NCI-H146 (cell line): ENCODE data around the gene HIC2.
"Not testable (repeated sequence)": the region's sequence is repeated elsewhere in the genome, so short reads cannot be mapped to it uniquely, and the experiment has no call there.

Source experiments
- DNase-seq: peaks from one replicate; lab custom pipeline; 2025; lab: John Stamatoyannopoulos, UW

The HIC2 gene

DNA sequence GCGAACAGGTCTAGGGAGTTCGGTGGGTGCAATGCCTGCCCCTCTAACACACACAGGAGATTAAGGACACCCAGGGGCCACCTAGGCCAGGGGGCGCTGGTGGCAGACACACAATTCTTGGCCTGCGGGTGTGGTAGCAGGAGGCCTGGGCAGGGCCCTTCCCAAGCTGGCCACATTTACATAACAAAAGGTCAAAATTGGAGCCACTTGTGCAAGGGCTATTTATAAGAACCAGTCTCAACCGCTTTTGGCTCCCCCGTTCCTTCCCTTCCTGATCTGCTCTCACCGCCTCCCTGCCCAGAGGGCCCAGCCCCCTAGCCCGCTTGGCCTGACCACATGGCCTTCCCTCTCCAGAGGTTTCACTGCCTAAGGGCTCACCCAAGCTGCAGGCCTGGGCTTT is 75.1 kb downstream of the HIC2 start:
- DNase-seq = not testable (repeated sequence)

DNA sequence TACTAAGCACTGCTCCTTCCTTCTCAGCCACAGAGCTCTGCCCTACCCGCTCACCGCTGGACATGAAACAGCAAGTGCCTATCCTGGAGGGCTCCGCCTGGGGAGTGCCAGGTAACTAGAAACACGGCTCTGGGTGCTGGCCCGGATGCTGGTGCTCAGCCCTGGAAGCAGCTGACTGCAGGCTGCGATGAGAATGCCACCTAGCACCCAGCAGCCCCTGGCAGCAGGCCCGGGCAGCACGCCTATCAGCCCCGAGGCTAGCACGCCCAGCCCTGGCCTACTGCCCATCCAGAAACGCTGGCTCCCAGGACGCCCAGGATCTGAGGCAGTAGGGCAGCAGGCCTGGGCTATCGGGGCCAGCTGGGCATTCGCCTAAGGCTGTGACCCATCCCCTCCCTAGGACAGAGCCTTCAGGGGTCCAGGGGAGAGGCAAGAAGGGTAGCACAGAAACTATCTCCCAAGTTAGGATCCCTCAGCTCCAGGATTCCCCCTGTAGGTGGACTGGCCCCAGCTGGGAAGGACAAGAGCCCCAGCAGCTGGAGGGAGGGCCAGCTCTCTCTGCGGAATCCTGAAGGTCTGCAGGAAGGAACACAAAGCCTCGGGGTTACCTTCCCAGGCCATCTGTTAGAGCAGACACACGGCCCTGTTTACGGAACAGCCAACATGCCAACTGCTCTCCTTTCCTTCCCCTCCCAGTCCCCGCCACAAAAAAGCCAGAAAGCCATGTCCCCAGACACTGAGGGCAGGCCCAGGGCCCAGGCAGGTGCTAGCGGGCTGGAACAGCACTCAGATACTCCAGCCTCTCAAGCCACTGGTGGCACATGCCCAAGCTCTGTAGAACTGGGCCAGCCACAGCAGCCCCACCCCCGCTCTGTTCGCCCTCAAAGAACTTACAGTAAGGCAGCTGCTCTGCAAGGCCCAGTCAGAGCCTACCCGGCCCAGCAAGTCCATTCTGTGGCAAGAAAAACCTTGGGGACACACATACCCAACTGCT is 76.9 kb downstream of the HIC2 start:
- DNase-seq = not testable (repeated sequence)

DNA sequence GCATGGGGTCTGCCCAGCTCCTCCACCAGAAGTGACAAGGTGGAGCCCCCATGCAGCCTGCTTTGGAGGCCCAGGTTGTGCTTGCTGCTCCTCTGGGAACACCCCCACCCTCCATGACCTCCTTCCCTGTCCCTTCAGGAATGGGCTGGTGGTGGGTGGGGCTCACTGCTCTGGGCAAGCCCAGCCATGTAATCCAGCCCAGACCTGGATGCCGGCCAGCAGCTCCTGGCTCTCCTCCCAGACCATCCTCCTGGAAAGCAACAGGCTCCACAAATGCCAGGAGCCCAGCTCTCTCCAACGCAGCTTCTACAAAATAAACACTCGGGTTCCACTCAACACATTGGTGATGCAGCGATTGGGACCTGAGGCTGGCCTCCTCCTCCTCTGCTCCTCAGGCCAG is 80.8 kb downstream of the HIC2 start:
- DNase-seq = not testable (repeated sequence)

DNA sequence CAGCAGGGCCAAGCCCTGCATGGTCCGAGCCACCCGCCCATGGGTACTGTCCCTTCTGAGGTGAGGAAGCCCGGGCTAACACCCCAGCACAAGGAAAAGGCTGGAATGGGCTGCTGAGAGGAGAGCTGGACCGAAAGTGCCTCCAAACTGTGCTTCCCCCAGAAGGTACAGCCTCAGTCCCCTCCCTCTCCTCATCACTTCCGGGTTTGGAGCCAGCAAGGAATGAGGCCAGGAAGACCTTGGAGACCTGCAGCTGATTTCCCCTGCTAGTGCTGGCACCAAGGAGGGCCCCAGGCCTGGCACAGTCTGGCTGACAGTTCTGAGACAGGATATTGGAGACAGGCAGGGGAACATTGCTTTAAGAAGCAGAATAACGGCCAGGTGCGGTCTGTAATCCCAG is 81.3 kb downstream of the HIC2 start:
- not testable (repeated sequence) for DNase-seq

DNA sequence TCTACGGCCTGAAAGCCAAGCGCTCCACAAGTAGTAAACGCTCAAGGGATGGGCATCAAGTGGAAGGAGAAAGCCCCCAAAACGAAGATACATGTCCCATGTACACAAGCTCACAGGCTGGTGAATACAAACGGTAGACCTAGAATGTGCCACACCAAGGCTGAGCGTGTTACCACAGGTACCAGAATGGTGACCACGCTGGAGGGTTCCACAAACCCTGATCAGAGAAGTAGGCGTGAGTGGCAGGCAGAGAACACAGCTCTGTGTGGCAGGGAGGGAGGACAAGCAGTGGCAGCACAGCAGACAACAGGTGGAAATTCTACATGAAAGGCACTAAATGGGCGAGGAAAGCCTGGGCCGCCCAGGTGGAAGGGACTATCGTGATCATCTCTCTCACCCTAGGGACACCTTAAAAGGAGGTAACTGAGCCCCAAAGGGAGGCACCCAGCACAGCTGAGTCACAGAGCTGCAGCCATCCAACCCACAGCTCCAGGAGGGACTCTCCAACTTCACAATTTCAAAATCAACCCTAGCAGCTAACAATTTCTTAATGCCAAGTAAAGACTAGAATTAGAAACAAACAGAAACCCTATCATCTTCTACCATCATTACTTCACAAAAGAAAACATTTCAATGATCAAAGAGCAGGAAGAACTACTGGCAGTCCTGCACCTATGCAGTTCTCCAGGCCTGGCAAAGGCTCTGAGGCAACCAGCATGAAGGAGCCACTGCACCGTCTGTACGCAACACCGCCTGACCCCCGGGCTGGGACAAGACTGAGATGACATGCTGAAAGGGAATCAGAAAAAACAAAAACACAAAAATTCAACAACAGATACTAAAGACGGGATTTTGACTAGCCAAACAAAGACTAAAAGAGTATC is 82.7 kb downstream of the HIC2 start:
- not testable (repeated sequence) for DNase-seq
